NT2/D1 (cell line): ENCODE results near the gene FHDC1.

Experiments
- DNase-seq: peaks from one replicate; pipeline ENCODE4 v3.0.0-alpha.2; 2011; ENCODE audit warnings: low read depth, low spot score
- H3K27me3 ChIP-seq: 2 replicates; pipeline ENCODE4 v1.6.0; 2011; ENCODE audit warnings: mild to moderate bottlenecking; ENCODE audit not compliant: insufficient read length, insufficient read depth
- H3K36me3 ChIP-seq: 2 replicates; pipeline ENCODE4 v1.6.1; 2011; ENCODE audit warnings: mild to moderate bottlenecking, low read length, mixed read lengths; ENCODE audit not compliant: insufficient read depth, insufficient read length
- H3K4me1 ChIP-seq: 2 replicates; pipeline ENCODE4 v1.5.1; 2011; ENCODE audit not compliant: insufficient read depth, insufficient read length
- H3K4me3 ChIP-seq: 2 replicates; pipeline ENCODE4 v1.5.1; 2011; ENCODE audit warnings: low read depth; ENCODE audit not compliant: insufficient read length
- H3K9ac ChIP-seq: 2 replicates; pipeline ENCODE4 v1.6.0; 2011; ENCODE audit warnings: low read depth; ENCODE audit not compliant: insufficient read length
- H3K9me3 ChIP-seq: 2 replicates; pipeline ENCODE4 v1.5.1; 2011; ENCODE audit warnings: mild to moderate bottlenecking, low read length; ENCODE audit not compliant: insufficient read depth
- SUZ12 ChIP-seq: IDR thresholded peaks from 2 replicates; pipeline ENCODE4 v1.6.1; 2011; ENCODE audit not compliant: insufficient read length, insufficient read depth; ENCODE audit errors: extremely low read depth
- YY1 ChIP-seq: IDR thresholded peaks from 2 replicates; pipeline ENCODE4 v1.6.1; 2011; ENCODE audit not compliant: insufficient read length, insufficient read depth
- ZNF274 ChIP-seq: IDR thresholded peaks from 2 replicates; pipeline ENCODE4 v1.6.1; 2011; ENCODE audit warnings: mild to moderate bottlenecking, low read depth, low read length

Gene FHDC1

GRCh38 chr4:152901205-152901604 lies 34.9 kb upstream of the FHDC1 start:
- Histone ChIP-seq H3K9ac (no peak overlapping the region), H3K9me3 (no peaks in the 10 kb centered on the region), H3K4me3 (no peak overlapping the region), H3K36me3 (peaks cover 1% of the 10 kb centered on the region), H3K4me1 (no peaks in the 10 kb centered on the region), H3K27me3 (no peaks in the 10 kb centered on the region)
- no peak for DNase-seq
- no peak for TF ChIP-seq YY1
- TF ChIP-seq SUZ12 = no peak
- TF ChIP-seq ZNF274 = no peak

GRCh38 chr4:152903658-152904057 lies 32.5 kb upstream of the FHDC1 start:
- H3K4me1 ChIP-seq = no peaks in the 10 kb centered on the region
- TF ChIP-seq YY1 (no peak), ZNF274 (no peak), SUZ12 (no peak)
- no peak for DNase-seq
- no peak overlapping the region for H3K9ac ChIP-seq
- H3K27me3 ChIP-seq = no peaks in the 10 kb centered on the region
- no peaks in the 10 kb centered on the region for H3K9me3 ChIP-seq
- H3K4me3 ChIP-seq = no peak overlapping the region
- peaks cover 3% of the 10 kb centered on the region for H3K36me3 ChIP-seq

GRCh38 chr4:152909901-152910300 lies 26.2 kb upstream of the FHDC1 start:
- DNase-seq = no peak
- no peaks in the 10 kb centered on the region; the same call in 1 of the 2 replicates for H3K9me3 ChIP-seq
- no peak for TF ChIP-seq YY1
- TF ChIP-seq ZNF274 = no peak
- TF ChIP-seq SUZ12 = no peak
- H3K4me1 ChIP-seq = no peaks in the 10 kb centered on the region
- H3K4me3 ChIP-seq = no peak overlapping the region
- no peak overlapping the region for H3K9ac ChIP-seq
- no peaks in the 10 kb centered on the region for H3K27me3 ChIP-seq
- H3K36me3 ChIP-seq = peaks cover 3% of the 10 kb centered on the region

- Histone ChIP-seq H3K36me3 (peaks cover 3% of the 10 kb centered on the region), H3K9me3 (no peaks in the 10 kb centered on the region; the same call in 1 of the 2 replicates), H3K4me3 (no peak overlapping the region), H3K27me3 (no peaks in the 10 kb centered on the region), H3K9ac (no peak overlapping the region), H3K4me1 (no peaks in the 10 kb centered on the region)
- no peak for DNase-seq
- TF ChIP-seq SUZ12 (no peak), YY1 (no peak), ZNF274 (no peak)
Measured at GRCh38 chr4:152910521-152910920, 25.6 kb upstream of the FHDC1 start.

GRCh38 chr4:152917543-152918395 lies 18.4 kb upstream of the FHDC1 start:
- no peaks in the 10 kb centered on the region for H3K4me1 ChIP-seq
- no peaks in the 10 kb centered on the region for H3K36me3 ChIP-seq
- no peaks in the 10 kb centered on the region for H3K27me3 ChIP-seq
- DNase-seq = no peak
- no peak for TF ChIP-seq ZNF274
- no peak for TF ChIP-seq YY1
- TF ChIP-seq SUZ12 = no peak
- H3K4me3 ChIP-seq = no peak overlapping the region
- peaks cover 27% of the 10 kb centered on the region for H3K9me3 ChIP-seq
- no peak overlapping the region for H3K9ac ChIP-seq

GRCh38 chr4:152919826-152920225 lies 16.3 kb upstream of the FHDC1 start:
- TF ChIP-seq ZNF274 (no peak), SUZ12 (no peak), YY1 (no peak)
- H3K9ac ChIP-seq = no peak overlapping the region

GRCh38 chr4:152920768-152921167 lies 15.4 kb upstream of the FHDC1 start:
- H3K9me3 ChIP-seq = peaks cover 27% of the 10 kb centered on the region
- TF ChIP-seq YY1 (no peak), ZNF274 (no peak), SUZ12 (no peak)
- no peaks in the 10 kb centered on the region for H3K36me3 ChIP-seq
- H3K4me1 ChIP-seq = no peaks in the 10 kb centered on the region
- no peak overlapping the region for H3K9ac ChIP-seq
- DNase-seq = peak; percentile 22
- no peaks in the 10 kb centered on the region for H3K27me3 ChIP-seq
- no peak overlapping the region for H3K4me3 ChIP-seq

More at GRCh38 chr4:152919826-152920225, 16.3 kb upstream of the FHDC1 start:
- Histone ChIP-seq H3K27me3 (no peaks in the 10 kb centered on the region), H3K36me3 (no peaks in the 10 kb centered on the region), H3K9me3 (peaks cover 27% of the 10 kb centered on the region), H3K4me1 (no peaks in the 10 kb centered on the region), H3K4me3 (no peak overlapping the region)
- DNase-seq = no peak
